Mesenchymal stem cell (in vitro differentiated cells and primary cell): ENCODE data around the gene SCLY.

Experiments
- DNase-seq: peaks from one replicate; pipeline ENCODE4 v3.0.0-alpha.2; 2013
- H2AFZ ChIP-seq: one replicate; pipeline ENCODE4 v1.6.1; 2013; ENCODE audit warnings: low read depth, mild to moderate bottlenecking, control low read depth, inconsistent platforms, low read length, moderate library complexity
- H2AK5ac ChIP-seq: 2 replicates; pipeline ENCODE4 v1.6.1; 2013; ENCODE audit warnings: low read length, moderate library complexity, mild to moderate bottlenecking, inconsistent platforms; ENCODE audit not compliant: severe bottlenecking
- H2BK120ac ChIP-seq: one replicate; pipeline ENCODE4 v1.6.1; 2013; ENCODE audit warnings: low read depth, mild to moderate bottlenecking, inconsistent platforms, low read length, moderate library complexity
- H2BK12ac ChIP-seq, 2 experiments: one replicate each; pipeline ENCODE4 v1.6.1; 2013; ENCODE audit warnings: inconsistent platforms in 2 of 2, low read length in 2 of 2, mild to moderate bottlenecking in 2 of 2, moderate library complexity in 2 of 2, control low read depth in 1 of 2
- H2BK15ac ChIP-seq: one replicate; pipeline ENCODE4 v1.6.1; 2013; ENCODE audit warnings: mild to moderate bottlenecking, low read depth, inconsistent platforms; ENCODE audit not compliant: poor library complexity, severe bottlenecking
- H2BK5ac ChIP-seq: 2 replicates; pipeline ENCODE4 v1.6.1; 2013; ENCODE audit warnings: low read depth, mild to moderate bottlenecking, low read length, control low read depth, inconsistent platforms; ENCODE audit not compliant: poor library complexity, severe bottlenecking
- H3K14ac ChIP-seq, 2 experiments: one replicate each; pipeline ENCODE4 v1.6.1; 2013; ENCODE audit warnings: inconsistent platforms in 2 of 2, low read length in 2 of 2, control low read depth in 1 of 2, mild to moderate bottlenecking in 1 of 2, moderate library complexity in 1 of 2
- H3K18ac ChIP-seq, 2 experiments: one replicate each; pipeline ENCODE4 v1.6.1; 2013; ENCODE audit warnings: inconsistent platforms in 2 of 2, low read length in 2 of 2, control low read depth in 1 of 2, low read depth in 1 of 2, mild to moderate bottlenecking in 1 of 2
- H3K23ac ChIP-seq, 2 experiments: one replicate each; pipeline ENCODE4 v1.6.1; 2013; ENCODE audit warnings: inconsistent platforms in 2 of 2, low read length in 2 of 2, mild to moderate bottlenecking in 2 of 2, moderate library complexity in 2 of 2, control low read depth in 1 of 2
- H3K27ac ChIP-seq: 2 replicates; pipeline ENCODE4 v1.5.1; 2013; ENCODE audit warnings: mild to moderate bottlenecking, moderate library complexity, low read length, control low read depth, inconsistent platforms; ENCODE audit not compliant: poor library complexity, severe bottlenecking
- H3K27me3 ChIP-seq, 2 experiments: 2 replicates each; pipeline versions ENCODE4 v1.6.1 to v1.7.0; 2013; ENCODE audit warnings: low read length in 2 of 2, mild to moderate bottlenecking in 2 of 2, moderate library complexity in 2 of 2, control low read depth in 1 of 2, inconsistent platforms in 1 of 2; ENCODE audit not compliant: control insufficient read depth in 1 of 2, insufficient read depth in 1 of 2
- H3K36me3 ChIP-seq, 2 experiments: 2 replicates each; pipeline versions ENCODE4 v1.6.1 to v1.7.0; 2013; ENCODE audit warnings: low read length in 2 of 2, control low read depth in 1 of 2, inconsistent platforms in 1 of 2, low read depth in 1 of 2, mild to moderate bottlenecking in 1 of 2; ENCODE audit not compliant: insufficient read depth in 2 of 2, control insufficient read depth in 1 of 2
- H3K4ac ChIP-seq, 2 experiments: one replicate each; pipeline ENCODE4 v1.6.1; 2013; ENCODE audit warnings: inconsistent platforms in 2 of 2, low read length in 2 of 2, mild to moderate bottlenecking in 2 of 2, moderate library complexity in 2 of 2, control low read depth in 1 of 2, low read depth in 1 of 2
- H3K4me1 ChIP-seq: 2 replicates; pipeline ENCODE4 v1.6.1; 2013; ENCODE audit warnings: low read depth, low read length, control low read depth; ENCODE audit not compliant: control insufficient read depth, insufficient read depth
- H3K4me2 ChIP-seq: 2 replicates; pipeline ENCODE4 v1.6.1; 2013; ENCODE audit warnings: low read length, mild to moderate bottlenecking, inconsistent platforms; ENCODE audit not compliant: poor library complexity, severe bottlenecking
- H3K4me3 ChIP-seq, 2 experiments: 2 replicates each; pipeline versions ENCODE4 v1.5.1 to v1.7.0; 2013; ENCODE audit warnings: low read length in 2 of 2, mild to moderate bottlenecking in 2 of 2, control low read depth in 1 of 2, low read depth in 1 of 2; ENCODE audit not compliant: insufficient read depth in 1 of 2
- H3K79me1 ChIP-seq: replicated peaks from 2 replicates; pipeline ENCODE4 v1.6.1; 2013; ENCODE audit warnings: mild to moderate bottlenecking, control low read depth, low read length, inconsistent platforms; ENCODE audit not compliant: poor library complexity, severe bottlenecking
- H3K9ac ChIP-seq: 2 replicates; pipeline ENCODE4 v1.7.0; 2013; ENCODE audit warnings: mild to moderate bottlenecking, low read length, moderate library complexity
- H3K9me3 ChIP-seq: 2 replicates; pipeline ENCODE4 v1.7.0; 2013; ENCODE audit warnings: mild to moderate bottlenecking, low read length; ENCODE audit not compliant: control insufficient read depth
- H4K8ac ChIP-seq: one replicate; pipeline ENCODE4 v1.6.1; 2013; ENCODE audit warnings: inconsistent platforms, mild to moderate bottlenecking, low read length, moderate library complexity
- H4K91ac ChIP-seq: one replicate; pipeline ENCODE4 v1.6.1; 2013; ENCODE audit warnings: mild to moderate bottlenecking, low read length, inconsistent platforms
- WGBS: methylation state at CpG from one replicate; pipeline ENCODE4 v1.1.7; 2013; ENCODE audit warnings: mixed read lengths; 5-methylcytosine and 5-hydroxymethylcytosine counted together

The SCLY gene

GRCh38 chr2:238023608-238024007, 37.2 kb upstream of the SCLY start:
- no peak overlapping the region for H3K14ac ChIP-seq
- H2BK15ac ChIP-seq, result no peak overlapping the region
- H2BK5ac ChIP-seq, result no peak overlapping the region
- H3K23ac ChIP-seq, result no peak overlapping the region
- DNase-seq, result no peak
- H3K79me1 ChIP-seq, result peaks cover 20% of the 10 kb centered on the region
- H3K4me2 ChIP-seq, result no peak overlapping the region
- no peak overlapping the region for H2BK120ac ChIP-seq
- H4K91ac ChIP-seq, result no peak overlapping the region
- H2AK5ac ChIP-seq, result no peak overlapping the region
- H3K4me1 ChIP-seq, result peaks cover 6% of the 10 kb centered on the region
- H3K27ac ChIP-seq, result no peak overlapping the region
- no peak overlapping the region for H4K8ac ChIP-seq
- peaks cover 26 to 53% of the 10 kb centered on the region in 2 experiments for H3K36me3 ChIP-seq
- WGBS, result 98% methylated on average over 2 of the region's 2 CpGs
- no peak overlapping the region for H3K18ac ChIP-seq
- no peak overlapping the region for H3K4ac ChIP-seq
- H3K4me3 ChIP-seq, result no peak overlapping the region
- H3K9ac ChIP-seq, result no peak overlapping the region
- H2AFZ ChIP-seq, result no peak overlapping the region
- H3K27me3 ChIP-seq, result no peaks in the 10 kb centered on the region
- H3K9me3 ChIP-seq, result no peaks in the 10 kb centered on the region
- no peak overlapping the region for H2BK12ac ChIP-seq

DNA sequence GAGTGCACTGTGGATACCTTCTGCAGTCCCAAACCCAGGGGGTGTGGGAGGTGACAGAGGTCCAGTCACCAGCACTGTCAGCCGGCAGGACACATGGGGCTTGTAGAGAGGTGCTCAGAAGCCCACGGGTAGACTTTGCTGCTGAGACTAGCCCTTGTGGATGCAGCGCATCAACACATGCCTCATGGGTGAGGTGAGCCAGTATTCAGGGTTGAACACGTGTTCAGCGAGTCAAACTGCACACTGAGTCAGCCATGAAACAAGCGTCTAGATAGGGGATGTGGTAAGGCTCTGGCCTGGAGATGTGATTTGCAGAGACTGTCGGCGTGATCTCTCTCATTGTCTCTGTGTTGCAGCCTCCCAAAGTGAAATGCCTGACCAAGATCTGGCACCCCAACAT, 35.8 kb upstream of the SCLY start:
- Histone ChIP-seq H2BK12ac (no peak overlapping the region), H3K14ac (no peak overlapping the region), H2BK5ac (no peak overlapping the region), H3K27ac (no peak overlapping the region), H3K4me1 (peaks cover 6% of the 10 kb centered on the region), H2BK15ac (no peak overlapping the region), H3K4ac (peak overlapping the region in 1 of 2 experiments; percentile 6), H3K27me3 (no peaks in the 10 kb centered on the region), H3K9me3 (no peaks in the 10 kb centered on the region), H3K36me3 (peaks cover 25 to 50% of the 10 kb centered on the region in 2 experiments), H3K4me2 (no peak overlapping the region), H2AK5ac (no peak overlapping the region), H3K23ac (no peak overlapping the region), H3K9ac (no peak overlapping the region), H3K4me3 (no peak overlapping the region), H3K18ac (no peak overlapping the region), H2BK120ac (no peak overlapping the region), H2AFZ (no peak overlapping the region), H4K91ac (no peak overlapping the region), H4K8ac (no peak overlapping the region), H3K79me1 (peaks cover 20% of the 10 kb centered on the region)
- peak; percentile 24 for DNase-seq
- 81% methylated on average over 8 of the region's 8 CpGs for WGBS

DNA sequence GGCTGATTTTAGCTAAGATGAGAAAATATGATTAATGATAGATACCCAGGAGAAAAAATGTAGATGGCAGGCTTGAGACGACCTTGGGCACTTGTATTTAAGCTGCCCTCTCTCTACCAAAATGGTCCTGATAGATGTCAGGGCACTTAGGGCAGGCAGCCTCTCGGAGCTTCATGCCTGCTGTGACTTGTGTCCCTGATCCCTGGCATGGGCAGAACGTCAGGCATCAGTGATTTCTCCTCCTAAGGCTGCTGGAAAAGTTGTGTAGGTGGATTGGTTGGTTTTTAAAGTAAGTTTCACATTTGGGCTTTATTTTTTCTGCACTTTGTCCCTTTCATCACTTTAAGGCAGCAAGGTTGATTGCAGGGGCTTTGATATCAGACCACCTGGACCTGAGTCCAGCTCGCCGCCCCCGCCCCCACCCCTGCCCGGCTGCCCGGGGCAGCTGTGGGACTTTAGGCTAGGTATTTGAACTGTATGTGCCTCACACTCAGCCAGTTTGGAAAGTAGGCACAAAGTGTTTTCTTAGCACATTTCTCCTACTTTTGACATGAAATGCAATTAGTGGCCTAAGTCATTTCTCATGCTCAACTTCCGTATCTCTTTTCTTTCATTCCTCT, 35.0 kb upstream of the SCLY start:
- Histone ChIP-seq H2BK5ac (no peak overlapping the region), H3K23ac (no peak overlapping the region), H3K4ac (no peak overlapping the region), H2AFZ (no peak overlapping the region), H3K27me3 (no peaks in the 10 kb centered on the region), H2BK15ac (no peak overlapping the region), H4K8ac (no peak overlapping the region), H3K4me2 (no peak overlapping the region), H3K14ac (no peak overlapping the region), H3K9ac (no peak overlapping the region), H3K36me3 (peaks cover 28 to 55% of the 10 kb centered on the region in 2 experiments), H2BK120ac (no peak overlapping the region), H3K79me1 (peaks cover 18% of the 10 kb centered on the region), H3K4me3 (no peak overlapping the region), H3K9me3 (no peaks in the 10 kb centered on the region), H2AK5ac (no peak overlapping the region), H3K18ac (no peak overlapping the region), H3K4me1 (peaks cover 5% of the 10 kb centered on the region), H3K27ac (no peak overlapping the region), H2BK12ac (no peak overlapping the region), H4K91ac (no peak overlapping the region)
- DNase-seq, result no peak
- 88% methylated on average over 8 of the region's 9 CpGs for WGBS

GRCh38 chr2:238027058-238027457, 33.7 kb upstream of the SCLY start:
- WGBS, result 81% methylated on average over 4 of the region's 4 CpGs

More at GRCh38 chr2:238027058-238027457, 33.7 kb upstream of the SCLY start:
- Histone ChIP-seq H2BK120ac (no peak overlapping the region), H3K79me1 (peaks cover 17% of the 10 kb centered on the region), H2BK5ac (no peak overlapping the region), H4K91ac (no peak overlapping the region), H3K9ac (no peak overlapping the region), H3K36me3 (peaks cover 30 to 57% of the 10 kb centered on the region in 2 experiments), H2AFZ (no peak overlapping the region), H3K23ac (no peak overlapping the region), H3K14ac (no peak overlapping the region), H3K27me3 (no peaks in the 10 kb centered on the region), H2BK12ac (no peak overlapping the region), H3K4ac (no peak overlapping the region), H2AK5ac (no peak overlapping the region), H3K9me3 (no peaks in the 10 kb centered on the region), H3K27ac (no peak overlapping the region), H3K4me3 (no peak overlapping the region), H3K18ac (no peak overlapping the region), H4K8ac (no peak overlapping the region), H3K4me2 (no peak overlapping the region), H2BK15ac (no peak overlapping the region), H3K4me1 (peaks cover 2% of the 10 kb centered on the region)
- DNase-seq, result no peak
